22Rv1 (cell line): ENCODE data around the gene EXOC4.

Experiments used
- H3K27ac ChIP-seq: fragments of 450-650 bp; 2 replicates; pipeline ENCODE4 v1.5.1; 2017
- CTCF ChIP-seq: fragments of 450-650 bp; IDR thresholded peaks from 2 replicates; pipeline ENCODE4 v1.5.1; 2017; ENCODE audit warnings: mild to moderate bottlenecking
- ZFX ChIP-seq: fragments of 450-650 bp; IDR thresholded peaks from 2 replicates; pipeline ENCODE4 v1.6.1; 2017; ENCODE audit warnings: antibody characterized with exemption, borderline replicate concordance

The EXOC4 gene

GRCh38 chr7:133821171-133821570 lies 568.3 kb downstream of the EXOC4 start:
- no peak for TF ChIP-seq ZFX
- no peak for TF ChIP-seq CTCF
- no peak overlapping the region for H3K27ac ChIP-seq

- TF ChIP-seq ZFX, result no peak
- no peak overlapping the region for H3K27ac ChIP-seq
These were observed 569.2 kb downstream of the EXOC4 start for GRCh38 chr7:133822001-133822641.

- no peak overlapping the region for H3K27ac ChIP-seq
- TF ChIP-seq ZFX (no peak), CTCF (no peak)
These were observed 570.1 kb downstream of the EXOC4 start for GRCh38 chr7:133822868-133823552.

GRCh38 chr7:133824132-133824531 lies 571.3 kb downstream of the EXOC4 start:
- TF ChIP-seq CTCF, result no peak
- TF ChIP-seq ZFX, result no peak
- no peak overlapping the region for H3K27ac ChIP-seq

GRCh38 chr7:133827707-133828623 lies 575.1 kb downstream of the EXOC4 start:
- H3K27ac ChIP-seq, result no peak overlapping the region
- no peak for TF ChIP-seq ZFX
- no peak for TF ChIP-seq CTCF

- no peak for TF ChIP-seq CTCF
- TF ChIP-seq ZFX, result no peak
- no peak overlapping the region for H3K27ac ChIP-seq
These were observed 576.0 kb downstream of the EXOC4 start for GRCh38 chr7:133828906-133829305.

GRCh38 chr7:133829336-133829897 lies 576.5 kb downstream of the EXOC4 start:
- TF ChIP-seq CTCF (no peak), ZFX (no peak)
- no peak overlapping the region for H3K27ac ChIP-seq
